HG02588 (cell line): ENCODE measurements around the gene SNAP91.
"Not testable (repeated sequence)": the region's sequence is repeated elsewhere in the genome, so short reads cannot be mapped to it uniquely, and the experiment has no call there.

Experiments used
- ATAC-seq: cut with Tn5 transposase; IDR thresholded peaks from one replicate; pipeline ENCODE4 v1.9.1; 2021; ENCODE audit warnings: mild to moderate bottlenecking, moderate library complexity; ENCODE audit not compliant: unreplicated experiment

SNAP91 gene, protein sequence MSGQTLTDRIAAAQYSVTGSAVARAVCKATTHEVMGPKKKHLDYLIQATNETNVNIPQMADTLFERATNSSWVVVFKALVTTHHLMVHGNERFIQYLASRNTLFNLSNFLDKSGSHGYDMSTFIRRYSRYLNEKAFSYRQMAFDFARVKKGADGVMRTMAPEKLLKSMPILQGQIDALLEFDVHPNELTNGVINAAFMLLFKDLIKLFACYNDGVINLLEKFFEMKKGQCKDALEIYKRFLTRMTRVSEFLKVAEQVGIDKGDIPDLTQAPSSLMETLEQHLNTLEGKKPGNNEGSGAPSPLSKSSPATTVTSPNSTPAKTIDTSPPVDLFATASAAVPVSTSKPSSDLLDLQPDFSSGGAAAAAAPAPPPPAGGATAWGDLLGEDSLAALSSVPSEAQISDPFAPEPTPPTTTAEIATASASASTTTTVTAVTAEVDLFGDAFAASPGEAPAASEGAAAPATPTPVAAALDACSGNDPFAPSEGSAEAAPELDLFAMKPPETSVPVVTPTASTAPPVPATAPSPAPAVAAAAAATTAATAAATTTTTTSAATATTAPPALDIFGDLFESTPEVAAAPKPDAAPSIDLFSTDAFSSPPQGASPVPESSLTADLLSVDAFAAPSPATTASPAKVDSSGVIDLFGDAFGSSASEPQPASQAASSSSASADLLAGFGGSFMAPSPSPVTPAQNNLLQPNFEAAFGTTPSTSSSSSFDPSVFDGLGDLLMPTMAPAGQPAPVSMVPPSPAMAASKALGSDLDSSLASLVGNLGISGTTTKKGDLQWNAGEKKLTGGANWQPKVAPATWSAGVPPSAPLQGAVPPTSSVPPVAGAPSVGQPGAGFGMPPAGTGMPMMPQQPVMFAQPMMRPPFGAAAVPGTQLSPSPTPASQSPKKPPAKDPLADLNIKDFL

DNA sequence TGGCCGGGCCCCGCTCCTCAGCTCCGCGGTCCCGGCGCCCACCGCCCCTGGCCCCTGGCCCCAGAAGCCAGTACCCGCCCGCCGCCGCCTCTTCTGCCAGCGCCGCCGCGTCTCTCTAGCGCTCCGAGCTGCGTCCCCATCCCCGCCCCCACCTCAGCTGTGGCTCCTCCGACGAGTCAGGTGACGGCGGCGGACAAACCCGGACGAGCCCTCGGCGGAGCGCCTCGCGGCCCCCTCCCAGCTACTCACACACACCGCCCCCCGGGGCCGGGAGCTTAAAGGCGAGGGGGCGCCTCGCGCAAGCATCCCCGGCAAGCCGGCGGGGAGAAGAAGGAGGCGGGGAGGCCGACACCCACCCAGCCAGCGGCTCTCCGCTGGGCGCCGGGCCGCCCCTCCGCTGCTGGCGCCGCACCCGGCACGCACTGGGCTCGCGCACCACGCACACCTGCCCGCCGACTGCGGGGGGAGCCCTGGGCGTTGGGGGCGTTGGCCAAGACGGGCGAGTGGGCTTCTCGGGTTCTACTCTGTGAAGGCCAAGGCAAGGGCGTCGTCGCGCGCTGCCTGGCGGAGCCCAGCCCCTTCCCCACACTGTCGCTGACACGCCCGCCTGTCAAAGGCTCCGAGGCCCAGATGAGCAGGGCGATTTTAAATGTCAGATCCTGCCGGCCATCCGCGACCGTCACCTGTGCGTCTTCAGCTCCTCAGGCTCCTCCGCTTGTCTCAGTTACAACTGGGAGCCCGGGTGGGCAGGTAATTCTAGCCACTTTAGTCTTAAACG, at the start of gene SNAP91:
TSS of gene SNAP91 (minus strand) at position 132 of the 778 bp plus-strand sequence. CDS start 1,174 bp downstream, outside the sequence.
- no peak for ATAC-seq

DNA sequence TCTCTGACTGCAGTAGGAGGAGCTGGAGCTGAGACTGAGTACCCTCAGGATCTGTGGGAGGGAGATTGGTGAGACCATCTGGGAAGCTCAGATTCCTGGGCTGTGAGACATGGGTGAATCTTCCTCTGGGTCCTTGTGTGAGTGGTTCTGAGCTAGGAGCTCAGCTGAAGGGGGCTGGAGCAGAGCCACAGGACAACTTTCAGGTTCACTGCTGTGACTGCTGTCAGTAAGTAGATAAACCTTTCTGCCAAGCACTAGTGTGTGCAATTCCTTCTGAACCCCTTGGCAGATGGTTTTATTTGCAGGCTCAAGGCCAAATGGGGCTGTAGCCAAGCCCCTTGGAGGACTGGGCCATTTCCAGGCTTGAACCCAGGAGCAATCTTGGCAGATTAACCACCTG, 49.6 kb upstream of the SNAP91 start:
- no peak for ATAC-seq

DNA sequence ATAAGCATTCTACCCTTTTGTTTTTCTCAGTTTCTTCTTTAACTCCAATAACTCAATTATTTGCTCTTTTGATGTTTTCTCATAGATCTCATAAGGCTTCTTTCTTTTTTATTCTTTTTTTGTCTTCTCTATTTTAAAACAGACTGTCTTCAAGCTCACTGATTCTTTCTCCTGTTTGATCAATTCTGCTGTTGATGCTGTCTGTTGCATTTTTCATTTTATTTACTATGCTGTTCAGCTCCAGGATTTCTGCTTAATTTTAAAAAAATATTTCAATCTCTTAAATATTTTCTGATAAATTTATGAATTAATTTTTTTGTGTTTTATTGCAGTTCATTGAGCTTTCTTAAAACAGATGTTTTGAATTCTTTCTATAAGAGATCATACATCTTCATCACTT, 48.1 kb upstream of the SNAP91 start:
- ATAC-seq = no peak

DNA sequence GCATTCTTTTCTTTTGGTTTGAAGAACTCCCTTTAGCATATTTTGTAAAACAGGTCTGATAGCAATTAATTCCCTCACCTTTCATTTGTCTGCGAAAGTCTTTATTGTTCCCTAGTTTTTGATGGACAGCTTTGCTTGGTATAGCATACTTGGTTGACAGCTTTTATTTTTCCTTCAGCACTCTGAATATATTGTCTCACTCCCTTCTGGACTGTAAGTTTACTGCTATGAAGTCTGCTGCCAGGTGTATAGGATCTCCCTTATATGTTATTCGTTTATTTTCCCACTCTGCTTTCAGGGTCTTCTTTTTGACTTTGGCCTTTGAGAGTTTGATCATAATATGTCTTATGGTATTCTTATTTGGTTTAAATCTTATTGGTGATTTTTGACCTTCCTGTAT, 47.7 kb upstream of the SNAP91 start:
- ATAC-seq = no peak

DNA sequence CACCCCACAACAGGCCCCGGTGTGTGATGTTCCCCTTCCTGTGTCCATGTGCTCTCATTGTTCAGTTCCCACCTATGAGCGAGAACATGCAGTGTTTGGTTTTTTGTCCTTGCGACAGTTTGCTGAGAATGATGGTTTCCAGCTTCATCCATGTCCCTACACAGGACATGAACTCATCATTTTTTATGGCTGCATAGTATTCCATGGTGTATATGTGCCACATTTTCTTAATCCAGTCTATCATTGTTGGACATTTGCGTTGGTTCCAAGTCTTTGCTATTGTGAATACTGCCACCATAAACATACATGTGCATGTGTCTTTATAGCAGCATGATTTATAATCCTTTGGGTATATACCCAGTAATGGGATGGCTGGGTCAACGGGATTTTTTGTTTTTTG, 43.5 kb upstream of the SNAP91 start:
- ATAC-seq = not testable (repeated sequence)

DNA sequence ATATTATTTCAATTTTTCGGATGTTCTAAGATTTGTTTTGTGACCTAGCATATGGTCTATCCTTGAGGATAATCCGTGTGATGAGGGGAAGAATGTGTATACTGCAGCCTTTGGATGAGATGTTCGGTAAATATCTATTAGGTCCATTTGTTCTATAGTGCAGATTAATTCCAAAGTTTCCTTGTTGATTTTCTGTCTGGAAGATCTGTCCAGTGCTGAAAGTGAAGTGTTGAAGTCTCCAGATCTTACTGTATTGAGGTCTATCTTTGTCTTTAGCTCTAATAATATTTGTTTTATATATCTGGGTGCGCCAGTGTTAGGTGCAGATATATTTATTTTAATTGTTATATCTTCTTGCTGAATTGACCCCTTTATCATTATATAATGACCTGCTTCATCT, 32.2 kb upstream of the SNAP91 start:
- ATAC-seq = no peak

DNA sequence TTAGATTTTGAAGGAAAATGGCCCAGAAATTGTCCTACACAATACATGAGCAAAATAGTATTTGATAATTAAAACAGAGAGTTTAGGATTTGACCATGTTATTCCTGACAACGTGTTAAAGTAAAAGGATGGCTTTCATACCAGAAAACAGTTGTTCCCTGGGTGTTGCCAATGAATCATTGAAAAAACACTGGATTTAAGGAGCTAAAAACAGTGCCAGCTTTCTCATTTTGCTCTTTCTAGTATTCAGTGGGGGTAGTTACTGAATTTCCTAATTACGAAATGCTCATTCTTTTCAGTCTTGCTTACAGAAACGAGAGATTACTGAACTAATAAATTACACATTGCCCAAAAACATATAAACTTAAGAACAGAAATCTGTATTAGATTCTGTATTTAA, 26.6 kb upstream of the SNAP91 start:
- no peak for ATAC-seq

DNA sequence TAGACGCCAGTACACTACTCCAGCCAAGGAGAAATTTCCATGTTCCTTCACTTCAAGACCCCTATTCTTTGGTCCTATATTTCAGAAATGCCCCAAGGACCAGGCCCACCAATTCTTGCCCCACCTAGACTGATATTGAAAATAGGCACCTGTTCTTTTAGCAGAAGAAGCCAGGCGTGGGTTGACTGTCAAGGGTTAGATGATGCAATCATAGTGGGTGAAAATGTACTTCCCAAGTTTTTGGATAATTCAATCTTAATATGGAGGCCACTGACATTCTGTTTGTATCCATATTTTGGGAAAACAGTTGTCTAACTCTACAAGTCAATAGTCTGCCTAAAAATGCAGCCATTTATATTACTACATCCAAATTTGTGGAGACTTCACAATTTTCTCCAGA, 21.0 kb upstream of the SNAP91 start:
- ATAC-seq = no peak

DNA sequence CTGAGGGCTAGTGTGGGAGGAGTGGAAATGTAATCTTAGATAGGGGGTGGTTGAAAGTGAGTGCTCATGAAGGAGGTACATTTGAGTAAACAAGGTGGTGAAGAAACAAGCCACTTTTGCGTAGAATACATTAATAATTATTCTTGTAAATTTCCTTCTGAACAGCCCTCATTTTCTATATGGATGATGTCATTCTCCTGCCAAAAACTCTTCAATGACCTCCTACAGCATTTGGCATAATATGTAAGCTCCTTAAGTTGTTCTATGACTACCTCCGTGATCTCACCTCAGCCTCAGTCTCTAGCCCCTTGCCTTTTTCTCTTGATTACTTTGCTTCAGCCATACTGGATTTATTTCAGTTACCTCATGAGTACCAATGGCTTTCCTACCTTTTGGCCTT, 14.0 kb upstream of the SNAP91 start:
- ATAC-seq = no peak

DNA sequence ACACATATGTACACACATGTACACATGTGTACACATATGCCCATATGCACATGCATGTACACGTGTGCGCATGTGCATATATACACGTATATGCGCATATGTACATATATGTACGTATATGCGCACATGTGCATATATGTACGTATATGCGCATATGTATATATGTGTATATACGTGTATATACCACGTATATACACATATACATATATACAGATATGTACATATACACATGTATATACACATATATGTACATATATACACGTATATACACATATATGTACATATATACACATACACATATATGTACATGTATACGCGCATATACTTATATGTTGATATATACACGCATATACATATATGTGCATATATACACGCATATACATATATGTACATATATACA, 8.9 kb upstream of the SNAP91 start:
- ATAC-seq = no peak

DNA sequence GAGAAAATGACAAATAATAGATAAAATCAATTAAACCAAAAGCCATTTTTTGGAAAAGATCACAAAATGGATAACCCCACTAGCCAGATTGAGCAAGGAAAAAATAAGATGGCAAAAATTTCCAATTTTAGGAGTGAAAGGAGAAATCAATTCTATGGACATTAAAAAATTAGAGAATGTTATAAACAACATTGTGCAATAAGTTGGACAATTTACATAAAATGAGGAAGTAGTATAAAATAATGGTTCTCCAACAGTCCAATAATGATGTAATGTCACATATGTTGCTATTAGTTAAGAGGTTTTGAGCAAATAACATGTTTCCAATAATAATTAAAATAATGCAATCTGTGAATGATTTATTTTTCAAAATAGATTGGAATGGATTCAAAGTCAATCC, 3.1 kb upstream of the SNAP91 start:
- ATAC-seq = no peak

DNA sequence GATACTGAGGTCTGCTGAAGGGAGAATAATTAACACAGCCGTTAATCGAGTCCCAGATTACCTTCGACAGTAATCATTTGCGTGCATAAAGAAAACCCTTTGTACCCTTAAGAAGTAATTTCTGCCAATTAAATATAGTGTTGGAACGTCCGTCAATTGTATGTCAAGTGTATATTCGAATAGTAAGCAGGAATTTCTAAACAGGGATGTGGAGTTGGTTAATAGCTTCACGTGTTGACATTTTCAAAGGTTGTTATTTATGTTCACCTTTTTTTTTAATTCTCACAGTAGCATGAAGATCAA, 798 bp upstream of the SNAP91 start:
- ATAC-seq = no peak

DNA sequence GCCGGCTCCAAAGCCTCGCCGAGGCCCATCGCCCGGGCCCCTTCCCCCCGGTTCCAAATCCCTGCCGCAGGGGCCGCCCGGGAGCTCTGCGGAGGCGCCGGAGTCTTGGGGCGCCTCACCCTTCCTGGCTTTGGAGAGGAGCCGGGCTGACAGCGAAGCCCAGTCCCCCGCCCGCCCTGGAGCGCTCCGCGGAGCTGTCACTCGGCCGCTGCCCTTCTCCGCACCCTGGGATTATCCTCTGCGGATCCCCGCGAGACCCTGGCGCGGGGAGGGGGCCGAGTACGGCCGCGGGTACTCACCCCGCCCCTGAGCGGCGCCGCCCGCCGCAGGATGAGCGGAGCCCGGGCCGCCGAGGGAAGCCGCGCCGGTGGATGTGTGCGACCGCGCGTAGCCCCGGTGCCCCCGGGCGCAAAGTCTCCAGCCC, 343 bp downstream of the SNAP91 start:
- no peak for ATAC-seq

DNA sequence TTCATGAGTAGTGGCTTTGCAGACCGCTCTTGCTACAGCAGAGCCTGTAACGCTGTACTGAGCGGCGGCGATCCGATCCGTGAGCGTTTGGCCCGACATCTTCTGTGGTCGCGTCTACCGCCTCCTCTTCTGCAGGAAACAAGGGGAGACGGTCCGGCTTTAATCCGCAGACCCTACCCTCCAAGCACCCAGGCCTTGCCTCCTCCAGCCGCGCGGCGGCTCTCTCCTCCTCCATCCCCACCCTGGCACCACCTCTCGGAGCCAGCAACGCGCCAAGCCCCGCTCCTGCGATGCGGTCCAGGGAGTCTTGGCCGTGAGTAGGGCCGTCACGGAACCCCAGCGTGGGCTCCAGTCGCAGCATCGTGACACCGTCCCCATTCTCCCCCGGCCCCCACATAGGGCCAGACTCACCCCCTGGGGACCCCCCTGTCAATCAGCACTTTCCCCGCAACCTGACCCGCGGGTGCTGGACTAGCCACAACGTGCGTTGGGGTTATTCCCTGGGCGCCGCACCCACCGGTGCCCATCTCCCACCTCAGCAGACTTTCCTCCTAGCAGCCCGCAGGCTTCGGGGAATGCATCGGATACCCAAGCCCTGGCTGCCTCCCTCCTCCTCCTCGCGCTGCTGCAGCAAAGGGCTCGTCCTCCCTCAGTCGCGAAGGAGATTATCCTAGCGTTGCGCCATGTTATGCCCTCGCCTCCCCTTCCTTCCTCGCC, 914 bp downstream of the SNAP91 start:
- ATAC-seq = no peak

DNA sequence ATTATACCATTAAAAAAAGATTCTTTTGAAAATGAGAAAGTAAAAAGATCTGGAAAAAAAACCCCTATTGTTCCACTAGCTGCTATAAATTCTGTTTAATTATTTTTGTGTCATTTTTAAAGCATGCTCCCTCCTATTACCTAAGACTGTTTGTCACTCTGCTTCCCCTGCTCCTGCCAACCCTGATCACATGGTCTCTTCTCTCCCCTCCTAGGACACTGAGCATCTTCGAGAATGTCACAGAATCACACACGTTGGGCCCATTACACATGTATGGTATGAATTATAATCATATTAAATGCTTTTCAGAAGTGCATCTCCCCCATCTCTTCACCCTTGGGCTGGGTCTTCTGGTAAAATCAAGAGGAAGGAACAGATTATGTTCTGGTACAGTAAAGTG, 6.2 kb downstream of the SNAP91 start:
- no peak for ATAC-seq

DNA sequence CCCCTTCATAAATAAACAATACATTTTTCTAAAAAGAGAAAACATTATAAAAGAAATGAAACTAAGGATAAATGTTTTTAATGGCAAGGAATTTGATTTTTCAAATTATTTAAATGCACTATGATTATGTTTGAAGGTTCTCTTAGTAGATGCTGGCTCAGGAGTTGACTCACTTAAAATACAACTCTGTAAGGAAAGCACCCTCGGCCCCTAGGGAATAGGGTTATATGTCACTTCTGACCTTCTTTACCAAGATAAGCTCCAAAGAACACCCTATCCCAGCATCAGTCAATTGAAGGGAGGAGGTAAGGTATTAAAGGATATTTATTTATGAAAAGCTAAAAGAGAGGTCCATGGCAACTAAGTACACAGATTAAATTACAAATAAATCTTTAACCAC, 6.8 kb downstream of the SNAP91 start:
- ATAC-seq = no peak

DNA sequence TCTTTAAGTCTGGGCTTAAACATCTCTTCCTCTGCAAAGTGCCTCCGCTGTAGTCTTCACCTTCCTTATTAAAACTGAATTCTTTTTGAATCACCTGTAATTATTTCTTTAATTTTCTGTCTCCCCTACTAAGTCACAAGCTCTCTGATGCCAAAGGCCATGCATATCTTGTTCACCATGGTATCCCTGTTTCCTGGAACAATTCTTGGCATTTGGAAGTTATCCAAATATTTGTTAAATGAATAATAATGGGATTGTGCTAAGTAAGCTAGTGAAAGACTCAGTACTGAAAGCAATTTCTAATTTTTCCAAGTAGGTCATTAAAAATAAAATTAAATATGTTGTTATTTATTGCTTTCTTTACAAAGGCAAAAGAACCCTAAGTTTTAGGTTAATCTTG, 12.2 kb downstream of the SNAP91 start:
- ATAC-seq = no peak

DNA sequence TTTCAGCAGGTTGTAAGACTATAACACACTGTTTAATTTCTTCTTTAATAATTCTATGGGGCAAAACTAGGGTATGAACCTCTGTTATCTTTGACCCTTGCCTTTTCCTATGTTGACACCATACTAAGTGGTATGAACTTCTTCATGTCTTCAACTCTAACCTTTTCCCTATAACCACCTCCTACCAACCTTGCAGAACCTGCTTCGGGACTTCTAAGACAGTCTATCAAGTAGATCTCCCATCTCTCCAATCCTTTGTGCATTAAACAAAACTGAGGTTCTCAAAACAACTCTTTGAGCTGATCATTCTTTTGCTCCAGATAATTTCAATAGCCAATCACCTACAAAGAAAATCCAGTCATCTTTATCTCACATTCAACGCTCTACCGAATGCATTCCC, 23.4 kb downstream of the SNAP91 start:
- no peak for ATAC-seq

DNA sequence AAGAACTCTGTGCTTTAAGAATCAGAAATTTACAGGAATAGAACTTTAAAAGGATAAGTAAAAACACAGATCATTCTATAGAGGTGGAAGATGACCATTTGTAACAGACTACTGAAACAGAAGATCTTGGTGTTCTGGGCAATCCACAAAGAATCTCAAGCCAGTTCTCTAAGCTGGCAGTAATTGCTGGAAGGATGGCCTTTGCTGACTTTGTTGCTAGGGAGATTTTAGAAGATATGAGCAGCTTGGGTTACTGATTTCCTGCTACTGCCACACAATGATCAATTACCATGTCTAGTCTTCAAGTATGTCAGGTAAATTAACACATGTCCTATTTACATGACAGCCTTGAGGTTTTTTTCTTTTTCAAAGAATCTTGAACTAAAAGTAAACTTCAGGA, 31.1 kb downstream of the SNAP91 start:
- ATAC-seq = no peak

DNA sequence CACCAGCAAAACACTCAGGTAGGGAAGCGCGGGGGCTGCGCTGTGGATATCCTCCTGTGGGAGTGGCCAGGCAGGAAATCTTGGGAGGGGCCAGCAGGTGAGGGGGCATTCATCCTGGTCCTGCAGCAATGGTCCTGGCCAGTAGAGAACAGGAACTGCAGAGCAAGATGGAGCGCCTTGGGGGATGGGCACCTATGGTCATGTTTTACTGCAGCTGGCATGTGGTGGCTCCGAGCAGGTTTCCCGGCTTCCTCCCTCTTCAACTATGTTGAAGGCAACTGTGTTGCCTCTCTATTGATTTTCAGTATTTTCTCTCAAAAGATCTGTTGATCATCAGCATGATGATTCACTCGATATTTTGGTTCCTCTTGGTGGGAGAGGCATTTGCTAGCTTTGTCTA, 70.9 kb downstream of the SNAP91 start:
- ATAC-seq = no peak

DNA sequence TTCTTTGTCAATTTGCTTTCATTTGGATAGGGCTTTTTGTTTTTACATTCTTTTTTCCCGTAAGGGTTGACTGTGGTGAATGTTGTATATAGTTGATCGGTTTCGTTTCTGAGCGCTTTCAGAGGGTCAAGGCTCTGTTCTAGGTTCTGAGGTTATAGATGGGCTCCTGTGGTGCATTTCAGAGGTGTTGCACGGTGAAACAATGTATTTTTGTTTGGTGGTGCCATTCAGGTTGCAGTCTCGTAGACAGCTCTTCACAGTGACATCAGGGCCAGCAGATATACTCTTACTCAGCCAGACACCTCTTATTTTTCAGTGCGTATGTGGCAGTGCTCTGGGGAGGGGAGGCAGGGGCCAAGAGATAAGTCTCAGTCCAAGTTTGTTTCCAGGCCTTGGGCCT, 72.1 kb downstream of the SNAP91 start:
- ATAC-seq = no peak
